ENCODE measurements around the gene TYW1B.
"Not testable (repeated sequence)": the region's sequence is repeated elsewhere in the genome, so short reads cannot be mapped to it uniquely, and the experiment has no call there.

The TYW1B gene

GRCh38 chr7:72827839-72828591 lies at the start of gene TYW1B:
Gene TYW1B, minus strand, starts transcription at chr7:72828200. Its CDS starts 125 bp downstream, at chr7:72828075.
- DNase-seq (ENCODE audit: low read depth): peak; percentile 91

- DNase-seq (ENCODE audit: low read depth): not testable (repeated sequence)
Observed at GRCh38 chr7:72867591-72867990, 39.6 kb upstream of the TYW1B start.

GRCh38 chr7:72858846-72859400 lies 30.9 kb upstream of the TYW1B start:
- not testable (repeated sequence) for DNase-seq (ENCODE audit: low read depth)

GRCh38 chr7:72857925-72858324 lies 29.9 kb upstream of the TYW1B start:
- not testable (repeated sequence) for DNase-seq (ENCODE audit: low read depth)

GRCh38 chr7:72855261-72855660 lies 27.3 kb upstream of the TYW1B start:
- DNase-seq (ENCODE audit: low read depth): not testable (repeated sequence)

- not testable (repeated sequence) for DNase-seq (ENCODE audit: low read depth)
Observed at GRCh38 chr7:72852937-72853336, 24.9 kb upstream of the TYW1B start.

GRCh38 chr7:72850746-72851145 lies 22.7 kb upstream of the TYW1B start:
- not testable (repeated sequence) for DNase-seq (ENCODE audit: low read depth)

- not testable (repeated sequence) for DNase-seq (ENCODE audit: low read depth)
Observed at GRCh38 chr7:72844146-72844545, 16.1 kb upstream of the TYW1B start.

- DNase-seq (ENCODE audit: low read depth): not testable (repeated sequence)
Observed at GRCh38 chr7:72843166-72843565, 15.2 kb upstream of the TYW1B start.

- not testable (repeated sequence) for DNase-seq (ENCODE audit: low read depth)
Observed at GRCh38 chr7:72840966-72841511, 13.0 kb upstream of the TYW1B start.

GRCh38 chr7:72838315-72838714 lies 10.3 kb upstream of the TYW1B start:
- DNase-seq (ENCODE audit: low read depth): not testable (repeated sequence)

GRCh38 chr7:72837291-72837690 lies 9.3 kb upstream of the TYW1B start:
- DNase-seq (ENCODE audit: low read depth): not testable (repeated sequence)

- DNase-seq (ENCODE audit: low read depth): not testable (repeated sequence)
Observed at GRCh38 chr7:72830567-72830966, 2.6 kb upstream of the TYW1B start.

- DNase-seq (ENCODE audit: low read depth): not testable (repeated sequence)
Observed at GRCh38 chr7:72829687-72830354, 1.8 kb upstream of the TYW1B start.

- DNase-seq (ENCODE audit: low read depth): peak; percentile 93
Observed at GRCh38 chr7:72829291-72829686, 1.3 kb upstream of the TYW1B start.

- not testable (repeated sequence) for DNase-seq (ENCODE audit: low read depth)
Observed at GRCh38 chr7:72823765-72824732, 4.0 kb downstream of the TYW1B start.

GRCh38 chr7:72822497-72822896 lies 5.5 kb downstream of the TYW1B start:
- not testable (repeated sequence) for DNase-seq (ENCODE audit: low read depth)

GRCh38 chr7:72818663-72819361 lies 9.2 kb downstream of the TYW1B start:
- DNase-seq (ENCODE audit: low read depth): not testable (repeated sequence)

- not testable (repeated sequence) for DNase-seq (ENCODE audit: low read depth)
Observed at GRCh38 chr7:72817661-72818060, 10.3 kb downstream of the TYW1B start.

GRCh38 chr7:72816370-72817157 lies 11.4 kb downstream of the TYW1B start:
- DNase-seq (ENCODE audit: low read depth): not testable (repeated sequence)

Data from stimulated activated CD8-positive, alpha-beta memory T cell treated with anti-CD3 and anti-CD28 coated beads, Interleukin-4, amount 100 ng/mL, for 24 hours (primary cell).